GM19351 (cell line): Measurements from ENCODE around the gene ZEB1.

Experiments used
- ATAC-seq: cut with Tn5 transposase; IDR thresholded peaks from one replicate; pipeline ENCODE4 v1.9.1; 2021; ENCODE audit warnings: mild to moderate bottlenecking, moderate library complexity; ENCODE audit not compliant: unreplicated experiment

ZEB1 gene

DNA sequence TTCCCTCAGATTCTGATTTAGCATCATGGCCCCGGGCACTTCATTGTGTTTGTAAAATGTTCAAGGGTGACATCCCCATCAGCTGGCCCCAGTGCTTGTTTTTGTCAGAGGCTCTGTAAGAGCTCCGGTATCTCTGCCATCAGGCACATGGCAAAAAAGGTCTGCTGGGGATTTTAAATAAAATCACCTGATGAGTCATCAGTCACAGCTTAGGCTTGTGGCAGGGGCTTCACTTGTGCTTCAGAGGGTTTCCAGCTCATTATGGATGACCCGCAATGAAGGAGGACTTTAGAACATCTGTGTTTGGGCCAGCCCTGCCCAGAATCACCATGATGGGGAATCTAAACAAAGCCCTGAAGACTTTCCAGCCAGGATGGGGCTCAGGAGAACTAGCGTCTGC, 259.9 kb downstream of the ZEB1 start:
- ATAC-seq = no peak
